NCI-H345 (cell line): Measurements from ENCODE around the gene ERMP1.

ENCODE experiments used
- DNase-seq: peaks from one replicate; lab custom pipeline; 2025; lab: John Stamatoyannopoulos, UW

The ERMP1 gene

GRCh38 chr9:5853617-5854016, 20.7 kb upstream of the ERMP1 start:
- no peak for DNase-seq

DNA sequence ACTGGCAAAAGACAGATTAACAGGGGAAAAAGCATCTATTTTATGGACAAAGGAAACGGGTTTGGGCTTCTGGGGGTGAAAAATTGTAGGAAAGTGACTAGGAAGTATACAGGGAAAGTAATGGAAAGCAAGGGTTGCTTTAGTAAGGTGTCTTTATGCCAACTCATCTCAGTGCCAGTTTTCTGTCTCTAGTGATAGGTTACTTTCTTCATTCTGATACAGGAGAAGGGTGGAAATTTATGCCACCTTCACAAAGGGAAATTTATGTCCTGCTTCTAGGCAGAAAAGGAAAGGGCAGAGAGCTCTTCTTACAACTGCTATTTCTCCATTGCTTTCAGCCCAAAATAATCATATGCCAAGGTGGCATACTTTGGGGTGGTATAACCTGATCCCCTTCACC, 20.1 kb upstream of the ERMP1 start:
- no peak for DNase-seq

DNA sequence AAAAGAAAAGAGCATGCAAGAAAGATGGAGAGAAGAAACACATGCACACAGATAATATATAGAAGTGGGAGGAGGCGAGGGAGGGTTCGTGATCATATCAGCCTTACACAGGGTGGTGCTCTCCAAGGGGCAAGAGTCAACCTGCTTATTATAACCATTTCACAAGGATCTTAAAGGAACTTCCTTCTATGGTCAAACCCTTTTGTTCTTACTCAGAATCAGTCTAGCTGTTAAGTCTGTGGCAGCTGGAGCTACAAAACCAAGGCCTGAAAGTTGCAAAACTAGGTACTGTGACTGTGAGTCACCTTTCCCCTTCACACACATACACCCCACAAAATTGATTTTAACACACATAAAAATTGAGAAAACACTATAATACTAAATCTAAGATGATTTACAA, 18.5 kb upstream of the ERMP1 start:
- no peak for DNase-seq

- DNase-seq = no peak
Observed at GRCh38 chr9:5850724-5851122, 17.8 kb upstream of the ERMP1 start.

DNA sequence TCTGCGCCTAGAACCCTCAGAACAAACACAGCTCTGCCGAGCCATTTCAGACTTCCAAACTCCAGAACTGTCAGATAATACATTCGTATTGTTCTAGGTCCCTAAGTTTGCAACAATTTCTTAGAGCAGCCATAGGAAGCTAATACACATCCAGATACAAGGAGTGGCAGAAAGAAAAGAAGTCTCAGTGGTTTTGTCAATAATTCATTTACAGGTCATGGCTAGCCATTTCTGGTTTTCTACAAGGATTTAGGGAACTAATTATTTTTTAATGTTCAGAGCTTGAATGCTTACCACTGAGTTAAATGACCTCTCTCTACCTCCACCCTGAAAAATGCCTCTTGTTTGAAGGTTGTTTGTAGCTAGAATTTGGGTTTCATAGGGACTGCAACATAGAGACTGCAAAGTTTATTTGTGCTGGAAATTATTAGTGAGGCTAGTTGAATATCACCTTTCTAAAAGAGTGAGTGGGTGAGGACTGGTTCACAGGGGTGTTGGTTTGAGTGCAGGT, 15.5 kb upstream of the ERMP1 start:
- DNase-seq = no peak

DNA sequence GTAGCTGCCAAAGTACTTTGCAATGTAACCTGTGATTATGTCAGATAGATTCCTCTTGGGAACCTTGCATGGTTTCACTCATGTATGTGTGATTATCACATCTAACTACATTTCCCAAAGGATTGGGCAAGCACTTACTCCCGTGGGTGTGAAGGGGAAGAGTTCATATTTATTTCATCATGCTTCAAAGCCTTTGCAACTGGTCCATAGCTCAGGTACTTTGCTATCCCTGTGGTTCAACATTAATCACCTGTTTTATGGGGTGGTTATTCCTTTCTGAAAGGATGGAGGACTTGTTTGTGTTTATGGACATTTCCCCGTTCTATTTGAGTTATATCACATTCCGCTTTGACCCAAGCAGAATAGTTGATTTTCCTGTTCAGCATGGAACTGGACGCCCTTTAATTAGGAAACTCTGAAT, 13.6 kb upstream of the ERMP1 start:
- DNase-seq = no peak

GRCh38 chr9:5846096-5846495, 13.2 kb upstream of the ERMP1 start:
- DNase-seq = no peak

GRCh38 chr9:5845157-5845531, 12.2 kb upstream of the ERMP1 start:
- no peak for DNase-seq

GRCh38 chr9:5843794-5844471, 11.0 kb upstream of the ERMP1 start:
- peak; percentile 82 for DNase-seq

DNA sequence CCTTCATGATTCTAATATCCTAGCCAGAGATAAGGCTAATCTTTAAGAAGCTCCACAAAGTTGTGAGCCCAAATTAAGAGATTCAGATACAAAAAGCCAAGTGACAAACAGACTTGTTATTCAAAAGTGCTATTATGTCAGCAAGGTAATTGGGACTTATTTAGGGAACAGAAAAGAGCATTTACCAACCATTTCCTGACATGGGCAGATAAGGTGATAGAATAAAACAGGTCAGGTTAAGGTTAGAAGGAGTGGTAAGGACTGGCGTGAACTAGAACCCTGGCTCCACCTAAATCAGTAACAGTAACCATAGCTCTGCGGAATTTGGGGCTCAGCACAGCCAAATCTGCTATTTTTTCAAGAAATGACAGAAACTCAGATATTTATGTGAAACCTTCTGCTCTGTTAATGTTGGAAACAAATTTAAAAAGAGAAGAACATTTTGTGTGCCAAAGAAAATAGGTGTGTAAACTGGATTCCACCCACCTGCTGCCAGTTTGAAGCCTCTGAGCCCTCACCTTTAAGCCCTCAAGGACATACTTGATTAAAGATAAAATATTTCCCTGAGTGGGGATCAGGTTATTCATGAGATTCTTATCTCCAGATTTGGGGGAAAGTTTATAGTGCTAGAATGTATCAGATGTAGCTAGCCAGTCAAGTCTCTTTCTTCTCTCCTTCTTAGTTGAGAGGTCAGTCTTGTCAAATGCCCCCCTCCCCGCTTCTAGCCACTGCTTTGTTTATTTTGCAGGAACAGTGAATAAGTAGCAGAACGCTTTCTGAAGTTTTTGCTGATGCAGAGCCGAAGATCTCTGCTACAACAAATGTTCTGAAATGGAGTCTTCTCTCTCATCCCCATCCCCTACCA, 10.2 kb upstream of the ERMP1 start:
- DNase-seq = no peak

- DNase-seq = no peak
Observed at GRCh38 chr9:5841771-5842573, 9.1 kb upstream of the ERMP1 start.

DNA sequence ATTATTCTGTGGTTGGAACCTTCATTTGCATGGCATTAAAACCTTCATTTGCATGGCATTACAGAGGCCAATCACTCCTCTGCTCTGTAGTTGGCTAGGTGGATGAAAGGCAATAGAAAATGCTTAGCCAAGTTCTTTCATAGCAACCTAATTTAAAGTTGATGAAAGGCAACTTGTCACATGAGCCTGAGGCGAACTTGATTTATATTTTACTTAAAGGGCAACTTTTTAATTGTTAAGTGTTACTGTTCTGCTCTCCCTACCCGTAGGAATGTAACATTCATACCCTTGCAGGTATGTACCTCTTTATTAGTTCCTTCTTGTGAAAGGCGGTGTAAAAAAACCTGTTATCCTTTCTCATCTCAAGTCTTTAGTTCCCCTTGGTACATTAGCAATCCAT, 7.9 kb upstream of the ERMP1 start:
- DNase-seq = no peak

- DNase-seq = no peak
Observed at GRCh38 chr9:5839572-5839902, 6.6 kb upstream of the ERMP1 start.

DNA sequence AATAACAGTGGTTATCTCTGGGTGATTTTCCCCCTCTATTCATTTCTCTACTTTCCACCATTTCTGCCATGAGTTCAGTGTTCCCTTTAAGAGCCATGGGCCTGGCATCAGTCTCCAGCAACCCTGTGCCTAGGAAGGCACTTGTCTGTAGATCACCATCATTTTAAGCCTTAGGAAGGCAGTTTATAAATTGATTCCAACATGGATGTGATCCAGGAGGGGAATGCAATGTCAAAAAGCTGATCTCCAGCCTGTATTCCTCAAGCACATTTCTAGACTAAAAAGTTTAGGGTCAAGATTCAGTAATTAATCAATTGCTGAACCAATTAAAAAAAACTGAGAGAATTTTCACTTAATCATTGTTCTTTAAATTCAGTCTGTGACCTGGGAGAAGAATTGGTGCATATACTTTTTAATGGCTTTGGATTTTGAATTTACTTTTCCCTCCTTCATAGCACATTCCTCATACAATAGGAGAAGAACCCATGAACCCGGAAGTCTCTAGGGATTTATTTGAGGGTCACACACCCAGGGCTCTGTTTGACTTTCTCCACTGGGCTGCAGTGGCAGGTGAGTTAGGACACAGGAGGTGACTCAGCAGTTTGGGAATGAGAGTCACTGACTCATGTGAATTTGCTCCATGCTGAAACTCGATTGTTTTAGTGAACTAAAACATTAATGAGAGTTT, 6.1 kb upstream of the ERMP1 start:
- DNase-seq = peak; percentile 13

DNA sequence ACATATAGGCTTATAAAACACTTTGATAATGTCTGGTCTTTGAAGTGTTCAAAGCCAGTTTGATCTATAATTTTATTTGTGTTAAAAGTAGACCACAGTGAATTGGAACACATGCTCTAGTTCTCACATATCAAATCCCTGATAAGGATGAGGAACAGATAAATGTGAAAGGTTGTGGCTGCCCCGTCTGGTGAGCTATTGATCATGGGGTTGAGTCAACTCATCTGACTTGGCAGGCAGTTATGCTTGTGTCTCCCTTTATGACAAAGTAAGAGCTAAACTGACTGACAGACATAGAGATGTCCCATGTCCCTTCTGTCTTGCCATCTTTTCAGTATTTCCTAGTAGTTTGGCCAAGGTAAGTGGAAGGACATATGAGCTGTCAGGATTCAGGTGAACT, 2.9 kb upstream of the ERMP1 start:
- no peak for DNase-seq

- no peak for DNase-seq
Observed at GRCh38 chr9:5834214-5834613, 1.3 kb upstream of the ERMP1 start.

- DNase-seq = peak; percentile 51
Observed at GRCh38 chr9:5832071-5832537, 813 bp downstream of the ERMP1 start.

GRCh38 chr9:5825895-5826622, 6.9 kb downstream of the ERMP1 start:
- no peak for DNase-seq

DNA sequence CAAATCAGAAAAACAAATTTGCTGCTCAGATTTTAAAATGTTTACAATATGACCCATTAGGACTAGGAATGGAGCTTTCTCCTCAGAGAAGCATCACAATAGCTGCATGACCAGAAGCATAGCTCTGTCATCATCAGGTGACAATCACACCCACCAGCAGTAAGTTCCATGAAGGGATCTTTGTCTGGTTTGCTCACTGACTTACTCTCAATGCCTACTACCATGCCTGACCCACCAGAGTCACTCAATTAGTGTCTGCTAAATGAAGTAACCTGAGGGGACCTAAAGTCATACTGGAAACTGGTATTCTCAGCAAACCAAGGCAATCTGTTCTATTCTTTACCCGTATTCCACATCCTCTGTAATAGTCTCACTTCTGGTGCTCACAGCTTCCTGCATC, 7.7 kb downstream of the ERMP1 start:
- no peak for DNase-seq

DNA sequence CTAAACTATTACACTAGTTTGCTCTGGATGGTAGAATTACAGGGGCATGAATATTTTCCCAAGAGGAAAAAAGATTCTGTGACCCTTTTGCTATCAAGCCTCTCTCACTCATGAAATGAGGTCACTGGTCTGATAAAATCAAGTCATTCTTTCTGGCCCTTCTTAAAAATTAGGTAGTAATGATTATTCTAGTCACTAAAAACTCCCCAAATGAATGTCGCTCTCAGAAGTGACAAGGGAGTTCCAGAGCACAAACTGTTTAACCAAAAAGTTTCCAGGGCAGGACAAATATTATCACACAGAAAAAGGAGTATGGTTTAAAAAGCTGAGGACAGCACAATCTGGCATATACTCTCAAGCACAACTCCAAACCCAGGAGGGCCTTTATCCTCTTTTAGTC, 12.5 kb downstream of the ERMP1 start:
- DNase-seq = no peak

DNA sequence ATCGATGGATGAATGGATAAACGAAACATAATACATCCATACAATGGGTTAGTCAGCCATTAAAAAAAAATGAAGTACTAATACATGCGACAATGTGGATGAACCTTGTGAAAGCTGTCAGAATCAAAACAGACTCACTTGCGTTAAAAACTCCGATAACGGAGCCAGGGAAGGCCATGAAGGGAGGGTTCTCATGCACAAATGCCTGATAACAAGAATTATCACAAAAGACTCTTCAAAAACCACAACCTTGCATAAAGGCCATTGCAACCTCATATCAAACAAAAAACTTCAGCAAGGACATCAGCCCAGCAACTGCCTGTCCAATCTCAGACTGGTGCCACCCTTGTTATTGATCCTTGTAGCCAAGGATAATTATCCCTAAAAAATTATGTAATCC, 13.7 kb downstream of the ERMP1 start:
- DNase-seq = no peak
